ENCODE measurements around the gene DIPK2A. TPM values are rescaled to one million over a fixed set of nuclear protein-coding genes. Genes with fewer than 3 reads are reported as not detected.

DIPK2A gene
- total and polyA plus RNA-seq, 11 donors, result 3.3 to 13.9 (median 8.6) TPM

DNA sequence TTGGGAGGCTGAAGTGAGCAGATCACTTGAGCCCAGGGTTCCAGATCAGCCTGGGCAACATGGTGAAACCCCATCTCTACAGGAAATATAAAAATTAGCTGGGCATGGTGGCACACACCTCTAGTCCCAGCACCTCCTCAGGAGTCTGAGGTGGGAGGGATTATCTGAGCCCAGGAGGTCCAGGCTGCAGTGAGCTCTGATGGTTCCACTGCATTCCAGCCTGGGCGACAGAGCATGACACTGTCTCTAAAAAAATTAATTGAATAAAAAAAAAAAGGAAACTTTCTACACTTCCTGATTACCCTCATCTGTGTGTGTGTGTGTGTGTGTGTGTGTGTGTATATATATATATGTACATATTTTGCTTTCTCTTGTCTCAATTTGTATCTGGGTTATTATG is 31.4 kb downstream of the DIPK2A start:
- no peak overlapping the region for H3K4me3 ChIP-seq
- no peaks in the 10 kb centered on the region for H3K9me3 ChIP-seq
- H3K36me3 ChIP-seq, result no peaks in the 10 kb centered on the region
- intact Hi-C loops (cut with DNase I), result no loop called here
- DNase-seq (no peak), ATAC-seq (no peak)
- no peak overlapping the region for H3K27ac ChIP-seq
- H3K4me1 ChIP-seq, result peaks cover 0 to 7% (median 0%) of the 10 kb centered on the region in 12 donors
- H3K27me3 ChIP-seq, result no peaks in the 10 kb centered on the region
- TF ChIP-seq POLR2A (IDR thresholded peaks at IDR 0.05), result no peak
- TF ChIP-seq, protein P1, sequence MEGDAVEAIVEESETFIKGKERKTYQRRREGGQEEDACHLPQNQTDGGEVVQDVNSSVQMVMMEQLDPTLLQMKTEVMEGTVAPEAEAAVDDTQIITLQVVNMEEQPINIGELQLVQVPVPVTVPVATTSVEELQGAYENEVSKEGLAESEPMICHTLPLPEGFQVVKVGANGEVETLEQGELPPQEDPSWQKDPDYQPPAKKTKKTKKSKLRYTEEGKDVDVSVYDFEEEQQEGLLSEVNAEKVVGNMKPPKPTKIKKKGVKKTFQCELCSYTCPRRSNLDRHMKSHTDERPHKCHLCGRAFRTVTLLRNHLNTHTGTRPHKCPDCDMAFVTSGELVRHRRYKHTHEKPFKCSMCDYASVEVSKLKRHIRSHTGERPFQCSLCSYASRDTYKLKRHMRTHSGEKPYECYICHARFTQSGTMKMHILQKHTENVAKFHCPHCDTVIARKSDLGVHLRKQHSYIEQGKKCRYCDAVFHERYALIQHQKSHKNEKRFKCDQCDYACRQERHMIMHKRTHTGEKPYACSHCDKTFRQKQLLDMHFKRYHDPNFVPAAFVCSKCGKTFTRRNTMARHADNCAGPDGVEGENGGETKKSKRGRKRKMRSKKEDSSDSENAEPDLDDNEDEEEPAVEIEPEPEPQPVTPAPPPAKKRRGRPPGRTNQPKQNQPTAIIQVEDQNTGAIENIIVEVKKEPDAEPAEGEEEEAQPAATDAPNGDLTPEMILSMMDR (IDR thresholded peaks at IDR 0.05), result no peak
- WGBS, 4 donors, result 86 to 90% (median 88%) methylated on average over 1 of the region's 1 CpG

DNA sequence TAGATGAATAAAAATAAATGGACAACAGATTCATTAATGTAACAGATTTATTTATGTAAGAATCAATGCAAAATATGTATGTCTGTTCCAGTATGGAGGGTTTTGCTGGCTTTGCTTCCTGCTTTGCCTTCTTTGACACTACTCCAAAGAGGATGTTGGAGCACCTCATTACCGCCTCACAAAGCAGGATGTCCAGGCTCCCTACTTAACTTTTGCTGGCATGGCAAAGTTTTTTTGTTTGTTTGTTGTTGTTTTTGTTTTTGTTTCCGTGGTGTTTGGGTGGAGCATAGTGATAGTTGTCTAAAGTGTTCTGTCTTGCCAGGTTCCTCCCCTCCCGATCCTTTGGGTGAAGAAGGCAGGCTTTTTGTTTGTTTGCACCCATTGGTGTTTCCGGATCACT is 38.7 kb downstream of the DIPK2A start:
- 68 to 83% (median 77%) methylated on average over 4 of the region's 4 CpGs for WGBS, 4 donors
- no peak for ATAC-seq
- no peaks in the 10 kb centered on the region for H3K4me1 ChIP-seq
- intact Hi-C loops (cut with DNase I), result no loop called here
- TF ChIP-seq POLR2A (IDR thresholded peaks at IDR 0.05), result no peak
- TF ChIP-seq, protein P1 (IDR thresholded peaks at IDR 0.05), result no peak
- H3K9me3 ChIP-seq, result no peaks in the 10 kb centered on the region
- no peaks in the 10 kb centered on the region for H3K27me3 ChIP-seq
- H3K4me3 ChIP-seq, result no peak overlapping the region
- DNase-seq, result no peak
- no peaks in the 10 kb centered on the region for H3K36me3 ChIP-seq
- no peak overlapping the region for H3K27ac ChIP-seq

DNA sequence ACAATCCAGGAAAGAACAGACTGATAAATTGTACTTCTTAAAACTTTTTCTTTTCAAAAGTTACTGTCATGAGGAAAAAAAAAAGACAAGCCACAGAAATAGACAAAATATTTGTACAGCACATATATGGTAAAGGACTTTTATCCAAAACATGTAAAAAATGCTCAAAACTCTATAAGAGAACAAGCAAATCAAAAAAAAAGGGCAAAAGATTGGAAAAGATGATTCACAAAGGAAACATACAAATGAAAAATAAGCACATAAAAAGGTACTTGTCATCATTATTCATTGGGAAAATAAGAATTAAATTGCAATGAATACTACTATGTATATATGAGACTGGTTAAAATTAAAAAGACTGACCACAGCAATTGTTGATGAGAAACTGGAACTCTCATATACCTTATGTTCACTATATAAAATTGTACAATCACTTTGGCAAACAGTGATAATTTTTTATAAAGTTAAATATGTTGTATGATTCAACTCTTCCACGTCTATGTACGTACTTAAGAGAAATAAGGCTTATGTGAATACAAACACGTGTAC is 39.7 kb downstream of the DIPK2A start:
- intact Hi-C loops (cut with DNase I), result no loop called here
- no peak for DNase-seq

DNA sequence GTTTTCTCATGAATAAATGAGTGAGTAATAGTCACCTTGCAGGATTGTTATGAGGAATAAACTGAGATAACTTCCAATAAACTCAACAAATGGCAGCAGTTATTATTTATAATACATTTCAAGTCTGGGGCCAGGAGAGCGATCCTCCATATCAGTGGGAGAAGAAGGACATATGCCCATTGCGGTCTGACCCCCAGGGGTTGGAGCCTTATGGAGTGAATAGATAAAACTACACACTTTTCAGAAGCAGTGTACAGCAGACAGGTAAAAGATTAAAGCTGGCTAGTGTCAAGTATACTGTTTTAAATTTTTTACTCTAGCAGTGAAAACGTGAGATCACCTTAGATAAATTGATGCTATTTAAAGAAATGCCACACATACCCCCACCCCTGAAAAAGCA is 43.5 kb downstream of the DIPK2A start:
- no peak overlapping the region for H3K4me3 ChIP-seq
- TF ChIP-seq, protein P1 (IDR thresholded peaks at IDR 0.05), result no peak
- TF ChIP-seq POLR2A (IDR thresholded peaks at IDR 0.05), result no peak
- whole genome bisulfite sequencing, 4 donors, result 86 to 92% (median 87%) methylated on average over 3 of the region's 3 CpGs
- intact Hi-C loops (cut with DNase I), result no loop called here
- no peaks in the 10 kb centered on the region for H3K27me3 ChIP-seq
- ATAC-seq (no peak), DNase-seq (no peak)
- no peaks in the 10 kb centered on the region for H3K9me3 ChIP-seq
- H3K36me3 ChIP-seq, result no peaks in the 10 kb centered on the region
- no peaks in the 10 kb centered on the region for H3K4me1 ChIP-seq
- no peak overlapping the region for H3K27ac ChIP-seq

More for the DNA sequence above, 39.7 kb downstream of the DIPK2A start:
- Histone ChIP-seq H3K27me3 (no peaks in the 10 kb centered on the region), H3K9me3 (no peaks in the 10 kb centered on the region), H3K27ac (no peak overlapping the region), H3K4me3 (no peak overlapping the region), H3K36me3 (no peaks in the 10 kb centered on the region), H3K4me1 (no peaks in the 10 kb centered on the region)
- ATAC-seq, result no peak
- WGBS, 4 donors, result 92 to 95% (median 93%) methylated on average over 3 of the region's 3 CpGs
- no peak for TF ChIP-seq POLR2A (IDR thresholded peaks at IDR 0.05)
- TF ChIP-seq, protein P1 (IDR thresholded peaks at IDR 0.05), result no peak

Measured in heart left ventricle (tissue), 16 donors.